Measurements from ENCODE around the gene CAMK1D.

The CAMK1D gene

DNA sequence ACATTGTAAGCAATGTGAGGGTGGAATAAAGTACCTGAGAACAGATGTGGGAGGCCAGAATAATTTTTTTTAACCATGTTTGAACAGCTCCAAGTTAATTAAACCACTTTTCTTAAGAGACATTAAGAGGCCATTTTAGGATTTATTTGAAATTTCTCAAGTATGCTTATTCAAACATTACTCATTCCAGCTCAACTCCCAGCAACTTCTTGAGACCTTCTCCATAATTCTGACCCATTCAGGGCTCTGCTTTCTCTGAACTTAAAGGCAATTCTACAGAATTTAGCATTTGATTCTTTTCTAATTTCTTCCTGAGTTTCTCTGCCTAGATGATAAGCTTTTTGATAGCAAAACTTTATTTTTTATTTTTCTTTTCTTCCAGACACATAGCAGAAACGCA is 314.5 kb downstream of the CAMK1D start:
- DNase-seq = no peak

GRCh38 chr10:12665501-12665900 is 316.2 kb downstream of the CAMK1D start:
- no peak for DNase-seq

DNA sequence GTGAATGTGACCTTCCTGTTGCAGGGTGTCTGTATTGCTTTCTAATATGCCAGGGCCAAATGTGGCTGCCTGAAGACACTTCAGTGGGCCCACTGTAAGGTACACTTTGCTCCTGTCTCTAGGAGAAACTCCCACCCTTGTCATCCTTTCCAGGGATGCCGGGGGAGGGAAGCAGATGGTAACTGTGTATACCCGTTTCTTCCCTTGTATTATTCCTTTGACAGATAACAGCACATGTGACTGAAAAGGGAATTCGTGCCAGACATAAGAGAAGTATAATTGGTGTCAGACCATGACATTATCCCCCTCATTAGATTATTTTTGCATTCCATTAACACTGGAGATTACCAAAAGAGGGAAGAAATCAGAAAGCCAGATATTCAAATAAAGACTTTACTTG is 317.7 kb downstream of the CAMK1D start:
- no peak for DNase-seq

- no peak for DNase-seq
These were observed 319.3 kb downstream of the CAMK1D start for GRCh38 chr10:12668634-12669033.

GRCh38 chr10:12670004-12670403 is 320.7 kb downstream of the CAMK1D start:
- DNase-seq = no peak

DNA sequence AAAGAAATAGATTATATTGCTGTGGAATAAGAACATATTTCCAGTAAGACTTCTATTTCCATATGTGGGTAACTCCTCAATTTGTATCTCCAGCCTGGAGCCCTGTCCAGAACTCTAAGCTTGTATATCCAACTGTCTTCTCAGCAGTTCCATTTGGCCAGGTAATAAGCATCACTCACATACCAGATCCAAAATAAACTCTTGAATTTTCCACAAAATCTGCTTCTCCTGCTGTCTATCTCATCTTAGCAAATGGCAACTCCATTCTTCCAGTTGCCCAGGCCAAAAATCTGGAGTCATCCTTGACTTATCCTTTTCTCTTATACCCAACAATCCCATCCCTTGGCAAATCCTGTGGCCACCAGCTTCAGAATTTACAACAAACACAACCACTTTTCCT is 325.8 kb downstream of the CAMK1D start:
- DNase-seq = no peak

GRCh38 chr10:12679636-12680035 is 330.3 kb downstream of the CAMK1D start:
- no peak for DNase-seq

GRCh38 chr10:12681252-12681651 is 331.9 kb downstream of the CAMK1D start:
- no peak for DNase-seq

DNA sequence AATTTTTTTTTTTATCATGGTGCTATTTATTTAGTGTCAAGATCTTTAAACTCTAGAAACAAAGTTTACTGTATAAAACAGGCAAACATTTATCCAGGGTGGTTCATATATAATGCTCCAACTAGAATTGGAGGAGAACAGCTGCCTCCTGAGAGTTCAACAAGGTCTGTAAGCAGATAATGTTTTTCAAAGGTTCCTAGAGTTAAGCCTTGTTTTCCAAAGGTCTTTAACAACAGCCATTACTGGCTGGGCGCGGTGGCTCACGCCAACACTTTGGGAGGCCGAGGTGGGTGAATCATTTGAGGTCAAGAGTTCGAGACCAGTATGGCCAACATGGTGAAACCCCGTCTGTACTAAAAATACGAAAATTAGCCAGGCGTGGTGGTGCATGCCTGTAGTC is 335.4 kb downstream of the CAMK1D start:
- no peak for DNase-seq

GRCh38 chr10:12685261-12686058 is 336.1 kb downstream of the CAMK1D start:
- no peak for DNase-seq

- DNase-seq = no peak
These were observed 338.6 kb downstream of the CAMK1D start for GRCh38 chr10:12687996-12688395.

GRCh38 chr10:12689893-12690292 is 340.5 kb downstream of the CAMK1D start:
- no peak for DNase-seq

DNA sequence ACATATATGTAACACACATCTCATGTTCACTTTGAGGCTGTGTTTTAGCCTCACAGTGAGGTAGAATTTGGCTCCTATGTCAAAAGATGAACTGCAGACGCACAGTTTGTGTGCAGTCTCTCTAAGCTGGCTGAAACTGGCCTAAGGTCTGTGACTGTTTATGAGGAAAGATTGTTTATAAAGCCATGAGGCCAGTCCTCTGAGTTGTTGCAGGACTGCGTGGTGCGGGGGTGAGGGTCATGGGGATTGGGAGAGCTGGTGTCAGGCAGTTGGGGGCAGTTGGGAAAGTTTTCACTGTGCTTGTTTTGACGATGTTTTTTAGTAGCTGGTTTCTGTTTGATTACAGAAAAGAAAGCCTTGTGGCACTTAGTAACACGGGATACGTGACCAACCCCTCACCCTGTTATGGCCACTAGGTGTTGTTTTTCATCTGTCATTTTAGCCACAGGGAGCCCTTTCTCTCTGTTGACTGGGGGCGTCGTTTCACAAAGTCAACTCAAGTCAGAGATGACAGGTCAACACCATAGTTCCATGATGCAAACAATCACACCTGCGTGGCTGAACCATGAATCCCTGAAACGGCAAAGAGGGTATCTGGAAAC is 341.3 kb downstream of the CAMK1D start:
- DNase-seq = no peak

DNA sequence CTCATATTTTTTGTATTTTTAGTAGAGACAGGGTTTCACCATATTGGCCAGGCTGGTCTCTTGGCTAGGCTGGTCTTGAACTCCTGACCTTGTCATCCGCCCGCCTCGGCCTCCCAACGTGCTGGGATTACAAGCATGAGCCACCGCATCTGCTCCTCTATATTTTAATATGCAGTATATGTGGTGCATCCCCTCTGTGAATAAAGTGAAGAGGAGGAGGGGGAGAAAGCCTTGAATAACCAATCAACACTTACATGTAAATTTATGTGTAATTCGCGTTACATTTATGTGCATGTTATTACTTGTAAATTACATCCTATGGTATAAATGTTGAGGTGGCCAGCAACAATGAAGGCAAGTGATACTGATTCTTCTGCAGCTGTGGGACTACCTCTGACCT is 342.2 kb downstream of the CAMK1D start:
- DNase-seq = no peak

GRCh38 chr10:12697764-12698163 is 348.4 kb downstream of the CAMK1D start:
- no peak for DNase-seq

- DNase-seq = no peak
These were observed 349.9 kb downstream of the CAMK1D start for GRCh38 chr10:12699258-12699700.

DNA sequence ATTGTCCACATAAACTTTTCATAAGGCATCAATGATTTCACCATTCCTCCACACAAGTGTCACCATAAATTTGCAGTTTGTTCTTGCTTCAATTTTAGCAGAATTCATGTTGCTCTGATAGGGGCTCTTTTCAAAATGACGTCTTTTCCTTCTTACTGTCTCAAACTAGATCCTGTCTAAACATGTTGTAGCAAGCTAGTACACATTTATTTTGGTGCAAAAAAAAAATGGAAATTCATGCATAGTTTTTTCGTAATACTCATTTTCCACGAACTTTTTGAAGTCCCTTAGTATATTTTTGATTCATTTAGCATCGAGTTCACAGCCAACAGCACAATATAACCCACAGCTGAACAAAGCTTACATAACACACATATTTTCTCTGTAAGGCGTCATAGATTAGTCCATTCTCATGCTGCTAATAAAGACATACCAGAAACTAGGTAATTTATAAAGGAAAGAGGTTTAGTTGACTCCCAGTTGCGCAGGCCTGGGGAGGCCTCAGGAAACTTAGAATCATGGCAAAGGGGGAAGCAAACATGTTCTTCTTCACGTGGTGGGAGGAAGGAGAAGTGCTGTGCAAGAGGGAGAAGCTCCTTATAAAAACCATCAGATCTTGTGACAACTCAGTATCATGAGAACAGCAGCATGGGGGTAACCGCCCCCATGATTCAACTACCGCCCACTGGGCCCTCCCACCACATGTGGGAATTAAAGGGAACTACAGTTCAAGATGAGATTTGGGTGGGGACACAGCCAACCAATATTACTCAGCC is 350.6 kb downstream of the CAMK1D start:
- DNase-seq = peak; percentile 20

GRCh38 chr10:12700557-12700874 is 351.2 kb downstream of the CAMK1D start:
- no peak for DNase-seq

DNA sequence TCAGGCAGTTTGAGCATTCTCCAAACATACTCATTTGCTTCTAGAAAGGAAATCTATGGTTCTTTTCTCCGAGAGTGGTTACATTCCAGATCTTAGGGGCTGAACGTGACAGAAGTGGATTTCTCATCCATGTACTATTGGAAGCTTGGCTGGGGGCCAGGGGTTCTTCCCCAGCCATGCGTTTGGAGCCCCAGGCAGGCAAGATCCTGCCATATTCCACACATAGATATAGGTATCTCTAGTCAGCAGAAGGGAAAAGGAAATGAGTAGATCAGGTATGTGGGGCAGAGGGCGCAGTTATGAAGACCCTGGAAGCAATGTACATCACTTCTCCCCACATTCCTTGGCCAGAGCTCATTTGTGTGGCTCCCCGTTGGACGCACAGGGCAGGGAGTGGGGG is 352.3 kb downstream of the CAMK1D start:
- no peak for DNase-seq

GRCh38 chr10:12702215-12702770 is 352.9 kb downstream of the CAMK1D start:
- no peak for DNase-seq

GRCh38 chr10:12703126-12703525 is 353.8 kb downstream of the CAMK1D start:
- no peak for DNase-seq

DNA sequence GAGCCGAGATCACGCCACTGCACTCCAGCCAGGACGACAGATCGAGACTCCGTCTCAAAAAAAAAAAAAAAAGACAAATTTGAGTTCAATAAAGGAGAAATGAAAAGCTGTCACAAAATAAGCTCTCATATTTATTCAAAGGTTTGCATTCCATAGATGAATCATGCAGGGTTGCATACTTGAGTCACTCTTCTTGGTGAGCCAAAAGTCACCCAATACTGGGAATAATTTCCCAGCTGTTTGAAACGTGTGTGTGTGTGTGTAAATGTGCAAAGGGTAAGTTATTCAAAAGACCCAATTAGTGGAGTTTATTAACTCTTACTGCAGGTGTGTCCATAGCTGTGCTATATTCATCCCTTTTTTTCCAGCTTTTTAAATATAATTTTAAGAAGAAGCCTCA is 354.5 kb downstream of the CAMK1D start:
- no peak for DNase-seq

DNA sequence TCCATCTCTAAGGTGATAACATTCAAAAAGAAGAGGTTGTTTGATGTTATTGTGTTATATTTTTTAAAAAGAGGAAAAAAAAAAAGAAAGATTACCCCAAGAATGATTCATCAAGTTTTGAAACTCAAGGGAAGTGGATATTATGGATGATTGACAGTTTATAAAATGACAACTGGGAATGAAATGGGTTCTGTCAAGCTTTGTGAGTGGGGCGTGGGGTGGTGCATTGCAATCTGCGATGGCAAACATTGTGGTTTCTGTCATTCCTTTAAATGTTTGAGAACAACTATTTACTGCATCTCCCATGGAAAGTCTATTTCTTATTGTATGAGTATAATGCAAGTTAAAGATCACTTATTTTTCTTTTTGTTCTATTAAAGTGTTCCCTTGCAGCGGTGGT is 355.1 kb downstream of the CAMK1D start:
- peak; percentile 35 for DNase-seq

DNA sequence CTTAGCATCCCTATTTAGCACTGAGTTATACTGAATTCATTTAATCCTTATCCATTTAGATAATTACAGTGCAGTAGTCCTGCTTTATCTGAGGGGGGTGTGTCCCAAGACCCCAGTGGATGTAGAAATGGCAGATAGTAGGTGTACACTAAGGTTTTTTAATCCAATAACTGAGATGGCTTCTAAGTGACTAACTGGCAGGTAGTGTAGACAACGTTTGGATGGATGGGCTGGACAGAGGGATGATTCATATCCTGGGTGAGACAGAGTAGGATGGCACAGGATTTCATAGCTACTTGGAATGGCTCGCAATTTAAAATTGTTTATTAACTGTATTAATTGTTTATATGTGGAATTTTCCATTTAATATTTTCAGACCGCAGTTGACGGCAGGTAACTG is 356.6 kb downstream of the CAMK1D start:
- no peak for DNase-seq
